Osteocyte (in vitro differentiated cells): ENCODE results near the gene PEMT. TPM values are rescaled to one million over a fixed set of nuclear protein-coding genes. Genes with fewer than 3 reads are reported as not detected.

ENCODE experiments used
- DNase-seq: peaks from one replicate; pipeline ENCODE4 v3.0.0; 2021; ENCODE audit warnings: mixed read lengths; ENCODE audit not compliant: unreplicated experiment; ENCODE audit errors: extremely low spot score
- H3K27ac Mint-ChIP-seq: one replicate; pipeline ENCODE4 v1.8.0; 2021; ENCODE audit warnings: mild to moderate bottlenecking, mixed read lengths; ENCODE audit not compliant: unreplicated experiment
- H3K27me3 Mint-ChIP-seq: one replicate; pipeline ENCODE4 v1.8.0; 2021; ENCODE audit warnings: mixed read lengths; ENCODE audit not compliant: unreplicated experiment
- H3K36me3 Mint-ChIP-seq: one replicate; pipeline ENCODE4 v1.8.0; 2021; ENCODE audit warnings: mixed read lengths; ENCODE audit not compliant: unreplicated experiment
- H3K4me1 Mint-ChIP-seq: one replicate; pipeline ENCODE4 v1.8.0; 2021; ENCODE audit warnings: mixed read lengths; ENCODE audit not compliant: unreplicated experiment
- H3K4me3 Mint-ChIP-seq: one replicate; pipeline ENCODE4 v1.8.0; 2021; ENCODE audit warnings: mild to moderate bottlenecking, moderate library complexity, mixed read lengths; ENCODE audit not compliant: unreplicated experiment
- H3K9me3 Mint-ChIP-seq: one replicate; pipeline ENCODE4 v1.8.0; 2021; ENCODE audit warnings: mixed read lengths; ENCODE audit not compliant: unreplicated experiment
- CTCF ChIP-seq: fragments of 200-600 bp; sonication (generic); IDR thresholded peaks from 2 replicates; pipeline ENCODE4 v1.5.0; 2021; ENCODE audit warnings: antibody characterized with exemption, mild to moderate bottlenecking, moderate library complexity
- total RNA-seq: library from RNA; stranded (reverse); gene quantifications from 2 replicates; pipeline ENCODE4 v1.2.1, GENCODE V29; 2021

PEMT gene
- total RNA-seq, 1 donor from 2014 or later, result 25.6 TPM

DNA sequence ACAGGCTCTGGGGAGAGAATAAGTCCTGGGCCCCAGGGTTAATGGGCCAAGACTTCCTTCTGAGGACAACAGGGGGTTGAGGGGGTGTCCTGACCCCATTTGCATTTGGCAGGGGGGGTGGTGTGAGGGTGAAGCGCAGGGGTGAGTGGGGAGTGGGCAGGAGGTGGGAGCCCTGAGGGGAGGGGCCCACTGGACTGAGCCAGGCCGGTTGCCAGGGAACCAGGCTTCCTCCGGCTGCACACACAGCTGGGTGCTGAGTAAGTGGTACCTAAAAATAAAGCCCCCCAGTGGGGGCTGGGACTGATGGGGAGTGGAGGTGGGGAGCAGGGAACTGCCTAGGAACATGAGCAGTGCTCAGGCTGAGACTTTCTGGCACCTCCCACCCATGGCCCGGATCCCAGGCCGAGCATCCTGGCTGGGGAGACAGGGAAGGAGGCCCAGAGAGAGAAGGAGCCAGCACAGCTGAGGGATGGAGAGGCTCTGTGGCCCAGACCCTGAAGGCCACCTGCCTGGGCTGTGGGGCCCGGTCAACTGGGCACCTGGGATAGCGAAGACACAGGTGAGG, 87.9 kb downstream of the PEMT start:
- no peaks in the 10 kb centered on the region for H3K27me3 Mint-ChIP-seq
- H3K4me3 Mint-ChIP-seq, result no peak overlapping the region
- DNase-seq, result no peak
- no peak overlapping the region for H3K27ac Mint-ChIP-seq
- H3K36me3 Mint-ChIP-seq, result no peaks in the 10 kb centered on the region
- H3K9me3 Mint-ChIP-seq, result no peaks in the 10 kb centered on the region
- no peaks in the 10 kb centered on the region for H3K4me1 Mint-ChIP-seq
- TF ChIP-seq CTCF, result no peak

DNA sequence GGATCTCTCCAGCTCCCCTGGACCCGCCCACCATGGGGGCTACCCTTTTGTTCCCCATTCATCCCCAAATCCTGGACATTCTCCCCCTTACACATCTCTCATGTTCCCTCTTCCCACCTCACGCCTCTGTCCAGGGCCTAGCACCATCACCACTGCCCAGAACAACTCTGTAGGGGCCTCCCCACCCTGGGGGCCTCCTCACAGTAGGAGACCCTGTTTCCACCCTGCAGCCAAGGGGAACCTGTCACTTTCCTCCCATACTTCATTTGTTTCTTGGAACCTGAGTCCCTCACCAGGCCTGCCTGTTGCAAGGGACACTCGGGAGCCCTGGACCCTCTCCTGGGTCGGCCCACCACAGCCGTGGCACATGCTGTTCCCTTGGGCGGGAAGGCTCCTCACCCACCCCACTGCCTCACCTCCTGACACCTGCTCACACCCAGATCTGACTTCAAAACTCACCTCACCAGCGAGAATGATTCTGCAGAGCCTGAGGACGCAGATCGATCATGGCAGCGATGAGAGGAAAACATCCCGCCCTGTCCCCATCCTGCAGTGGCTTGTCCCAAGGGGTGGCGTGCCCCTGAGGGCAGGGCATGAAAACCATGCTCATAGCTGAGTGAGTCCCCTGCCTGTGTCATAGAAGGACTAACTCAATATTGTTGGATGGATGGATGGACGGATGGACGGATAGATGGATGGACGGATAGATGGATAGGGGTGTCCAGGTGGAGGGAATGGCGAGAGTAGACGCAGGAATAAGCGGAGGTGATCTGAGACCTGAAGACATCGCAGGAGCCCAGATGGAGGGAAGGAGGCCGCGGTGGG, 88.6 kb downstream of the PEMT start:
- Mint-ChIP-seq H3K4me1 (no peaks in the 10 kb centered on the region), H3K27me3 (no peaks in the 10 kb centered on the region), H3K4me3 (no peak overlapping the region), H3K27ac (no peak overlapping the region), H3K9me3 (no peaks in the 10 kb centered on the region), H3K36me3 (no peaks in the 10 kb centered on the region)
- DNase-seq, result no peak
- no peak for TF ChIP-seq CTCF

- Mint-ChIP-seq H3K36me3 (no peaks in the 10 kb centered on the region), H3K9me3 (no peaks in the 10 kb centered on the region), H3K4me3 (no peak overlapping the region), H3K27ac (no peak overlapping the region), H3K27me3 (no peaks in the 10 kb centered on the region), H3K4me1 (peaks cover 5% of the 10 kb centered on the region)
- no peak for DNase-seq
- peak; percentile 11 for TF ChIP-seq CTCF
These were observed 90.4 kb downstream of the PEMT start for GRCh38 chr17:17500999-17501605.

DNA sequence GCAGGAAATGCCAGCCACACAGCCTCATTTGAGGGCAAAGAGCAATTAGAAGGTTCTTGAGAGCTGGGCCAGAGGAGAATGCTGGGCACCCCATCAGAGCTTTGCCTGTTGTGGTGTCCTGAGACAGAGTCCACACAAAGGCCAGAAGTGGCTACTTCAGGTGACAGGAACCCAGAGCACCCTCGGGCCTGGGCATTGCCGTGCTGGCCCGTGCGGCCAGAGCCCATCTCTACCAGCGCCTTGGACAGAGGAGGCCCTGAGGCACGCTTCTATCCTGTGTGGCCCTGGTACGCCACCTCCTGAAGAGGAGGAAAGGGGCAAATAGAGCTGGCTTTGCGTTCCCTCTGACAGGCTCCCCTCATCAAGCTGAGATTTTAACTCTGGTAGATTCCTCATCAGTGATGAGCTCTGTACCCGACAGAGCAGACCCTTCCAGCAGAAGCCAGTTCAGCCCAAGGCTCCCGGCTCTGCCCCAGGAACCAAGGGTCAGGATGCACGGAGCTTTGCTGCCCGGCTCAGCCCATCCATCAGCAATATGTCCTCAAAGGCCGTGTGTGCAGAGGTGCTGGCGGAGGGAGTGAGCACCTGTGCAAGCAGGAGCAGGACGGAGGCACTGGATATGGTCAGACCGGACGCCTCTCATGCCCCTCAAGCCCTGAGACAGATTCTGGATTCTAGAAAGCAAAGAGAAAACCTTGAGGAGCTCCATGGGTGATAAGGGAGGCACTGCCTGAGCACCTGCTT, 91.9 kb downstream of the PEMT start:
- peaks cover 3% of the 10 kb centered on the region for H3K27me3 Mint-ChIP-seq
- peaks cover 13% of the 10 kb centered on the region for H3K4me1 Mint-ChIP-seq
- no peaks in the 10 kb centered on the region for H3K36me3 Mint-ChIP-seq
- H3K27ac Mint-ChIP-seq, result no peak overlapping the region
- no peaks in the 10 kb centered on the region for H3K9me3 Mint-ChIP-seq
- TF ChIP-seq CTCF, result no peak
- no peak overlapping the region for H3K4me3 Mint-ChIP-seq
- no peak for DNase-seq
